GM12892 (cell line): Measurements from ENCODE around the gene DOK6.

Experiments
- POLR2A ChIP-seq: IDR thresholded peaks from 2 replicates; pipeline ENCODE4 v1.6.1; 2011; ENCODE audit warnings: low read depth, low read length, control low read depth
- POLR2AphosphoS5 ChIP-seq: IDR thresholded peaks from 2 replicates; pipeline ENCODE4 v1.6.1; 2011; ENCODE audit warnings: low read depth, low read length, control low read depth
- TAF1 ChIP-seq: IDR thresholded peaks from 2 replicates; pipeline ENCODE4 v1.6.1; 2011; ENCODE audit warnings: low read depth, mild to moderate bottlenecking, control low read depth, low read length, borderline replicate concordance

DNA sequence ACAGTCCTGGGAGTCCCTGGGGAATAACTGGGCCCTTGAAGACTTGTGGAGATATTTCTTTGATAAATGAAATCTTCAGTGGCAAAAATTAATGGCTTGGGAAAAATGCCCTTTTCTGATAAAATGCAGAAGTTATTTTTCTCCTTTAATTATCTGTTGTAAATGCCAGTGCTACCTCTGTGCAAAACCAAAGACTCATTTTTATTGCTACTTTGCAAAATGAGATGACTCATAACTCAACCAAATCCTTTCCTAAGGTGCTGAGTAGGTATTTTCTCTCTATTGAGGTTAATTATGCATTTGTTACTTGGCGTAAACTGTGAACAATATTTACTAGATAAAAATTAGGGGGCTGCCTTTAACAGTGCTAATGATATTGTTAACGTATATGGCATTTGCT lies 163.9 kb downstream of the DOK6 start:
- TF ChIP-seq POLR2AphosphoS5 = no peak
- no peak for TF ChIP-seq POLR2A
- no peak for TF ChIP-seq TAF1
